Measurements from ENCODE around the gene GUF1.
A peak's percentile ranks its signal among the peaks of the same experiment; 100 is the strongest.

Gene GUF1, protein sequence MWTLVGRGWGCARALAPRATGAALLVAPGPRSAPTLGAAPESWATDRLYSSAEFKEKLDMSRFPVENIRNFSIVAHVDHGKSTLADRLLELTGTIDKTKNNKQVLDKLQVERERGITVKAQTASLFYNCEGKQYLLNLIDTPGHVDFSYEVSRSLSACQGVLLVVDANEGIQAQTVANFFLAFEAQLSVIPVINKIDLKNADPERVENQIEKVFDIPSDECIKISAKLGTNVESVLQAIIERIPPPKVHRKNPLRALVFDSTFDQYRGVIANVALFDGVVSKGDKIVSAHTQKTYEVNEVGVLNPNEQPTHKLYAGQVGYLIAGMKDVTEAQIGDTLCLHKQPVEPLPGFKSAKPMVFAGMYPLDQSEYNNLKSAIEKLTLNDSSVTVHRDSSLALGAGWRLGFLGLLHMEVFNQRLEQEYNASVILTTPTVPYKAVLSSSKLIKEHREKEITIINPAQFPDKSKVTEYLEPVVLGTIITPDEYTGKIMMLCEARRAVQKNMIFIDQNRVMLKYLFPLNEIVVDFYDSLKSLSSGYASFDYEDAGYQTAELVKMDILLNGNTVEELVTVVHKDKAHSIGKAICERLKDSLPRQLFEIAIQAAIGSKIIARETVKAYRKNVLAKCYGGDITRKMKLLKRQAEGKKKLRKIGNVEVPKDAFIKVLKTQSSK

GRCh38 chr4:44678094-44679041 lies at the start of gene GUF1:
Gene GUF1, plus strand, starts transcription at chr4:44678420. Its CDS starts 203 bp downstream, at chr4:44678623.
- peak; percentile 95 for DNase-seq

GRCh38 chr4:44629280-44629866 lies 48.8 kb upstream of the GUF1 start:
- peak; percentile 74 for DNase-seq

- DNase-seq = no peak
Measured at GRCh38 chr4:44632089-44632488, 46.1 kb upstream of the GUF1 start.

DNA sequence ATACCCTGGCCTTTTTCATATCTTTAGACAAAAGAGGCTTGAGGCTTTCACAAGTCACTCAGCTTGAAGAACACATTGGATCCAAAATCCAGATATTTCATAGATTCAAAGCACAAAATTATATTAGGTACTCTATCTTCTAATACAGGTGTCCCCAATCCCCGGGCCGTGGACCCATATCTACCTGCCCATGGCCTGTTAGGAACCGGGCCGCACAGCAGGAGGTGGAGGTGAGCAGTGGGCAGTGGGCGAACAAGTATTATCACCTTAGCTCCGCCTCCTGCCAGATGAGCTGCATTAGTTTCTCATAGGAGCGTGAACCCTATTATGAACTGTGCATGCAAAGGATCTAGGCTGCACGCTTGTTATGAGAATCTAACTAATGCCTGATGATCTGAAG lies 45.5 kb upstream of the GUF1 start:
- no peak for DNase-seq

- no peak for DNase-seq
Measured at GRCh38 chr4:44638091-44638490, 40.1 kb upstream of the GUF1 start.

DNA sequence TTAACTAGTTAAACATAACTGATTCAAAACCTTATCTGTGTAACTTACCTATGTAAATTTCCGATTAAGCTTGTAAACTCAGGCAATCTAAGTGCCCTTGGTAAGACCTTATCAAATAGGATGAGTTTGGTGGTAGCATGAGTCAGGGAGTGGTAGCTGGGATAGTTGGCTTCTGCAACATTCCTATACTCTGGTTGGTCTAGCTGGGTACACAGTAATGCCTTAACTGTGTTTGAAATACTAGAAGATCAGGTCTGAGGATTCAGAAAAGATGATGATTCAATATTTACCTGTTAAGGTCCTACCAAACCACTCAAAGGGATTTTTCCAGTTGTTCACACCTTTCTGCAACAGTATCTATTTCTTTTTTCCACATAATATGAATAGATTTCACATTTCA lies 32.1 kb upstream of the GUF1 start:
- DNase-seq = no peak

- no peak for DNase-seq
Measured at GRCh38 chr4:44651425-44651824, 26.8 kb upstream of the GUF1 start, which contains the start of gene YIPF7. Gene YIPF7, minus strand, starts transcription at chr4:44651625. Its CDS starts 1,525 bp downstream, at chr4:44650100.

- no peak for DNase-seq
Measured at GRCh38 chr4:44652002-44652401, 26.2 kb upstream of the GUF1 start.

GRCh38 chr4:44660396-44660795 lies 17.8 kb upstream of the GUF1 start:
- DNase-seq = no peak

GRCh38 chr4:44661940-44662622 lies 16.1 kb upstream of the GUF1 start:
- no peak for DNase-seq

DNA sequence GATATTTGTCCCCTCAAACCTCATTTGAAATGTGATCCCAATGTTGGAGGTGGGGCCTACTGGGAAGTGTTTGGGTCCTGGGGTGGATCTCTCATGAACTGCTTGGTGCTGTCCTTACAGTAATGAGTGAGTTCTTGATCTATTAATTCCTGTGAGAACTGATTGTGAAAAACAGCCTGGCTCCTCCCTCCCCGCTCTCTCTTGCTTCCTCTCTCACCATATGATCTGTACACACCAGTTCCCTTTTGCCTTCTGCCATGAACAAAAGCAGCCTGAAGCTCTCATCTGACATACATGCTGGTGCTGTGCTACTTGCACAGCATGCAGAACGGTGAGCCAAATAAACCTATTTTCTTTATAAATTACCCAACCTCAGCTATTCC lies 15.6 kb upstream of the GUF1 start:
- DNase-seq = no peak

DNA sequence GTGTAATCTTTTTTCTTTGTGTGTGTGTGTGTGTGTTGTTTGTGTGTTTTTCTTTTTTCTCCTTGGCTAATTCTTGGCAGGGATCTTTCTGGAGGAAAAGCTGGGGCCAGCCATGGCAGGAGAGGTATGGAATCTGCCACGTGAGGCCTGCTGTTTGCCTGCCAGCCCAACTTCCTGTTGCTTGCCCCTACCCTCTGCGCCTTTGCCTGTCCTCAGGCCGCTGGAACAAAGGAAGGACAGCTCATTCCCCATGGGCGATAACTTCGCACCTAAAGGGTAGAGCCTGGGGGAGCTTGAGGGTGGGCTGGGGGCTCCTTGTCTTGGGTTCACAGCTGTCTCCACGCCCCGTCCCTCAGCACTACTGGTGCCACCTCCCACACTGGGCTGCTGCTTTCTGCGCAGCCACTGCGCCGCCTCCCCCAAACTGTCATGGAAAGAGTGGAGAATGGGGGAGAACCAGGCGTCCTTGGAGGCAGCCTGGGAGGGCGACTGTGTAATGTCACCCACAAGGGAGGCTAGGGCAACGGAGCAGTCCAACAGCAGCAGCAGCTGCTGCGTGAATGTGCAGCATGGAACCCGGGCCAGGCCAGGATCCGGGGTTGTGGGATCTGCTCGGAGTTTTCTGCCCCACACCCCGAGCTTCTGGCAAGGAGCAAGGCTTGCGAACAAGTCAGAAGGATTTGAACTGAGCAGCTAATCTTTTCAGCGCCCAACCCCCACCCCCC lies 14.5 kb upstream of the GUF1 start:
- DNase-seq = no peak

GRCh38 chr4:44668526-44668925 lies 9.7 kb upstream of the GUF1 start:
- DNase-seq = no peak

DNA sequence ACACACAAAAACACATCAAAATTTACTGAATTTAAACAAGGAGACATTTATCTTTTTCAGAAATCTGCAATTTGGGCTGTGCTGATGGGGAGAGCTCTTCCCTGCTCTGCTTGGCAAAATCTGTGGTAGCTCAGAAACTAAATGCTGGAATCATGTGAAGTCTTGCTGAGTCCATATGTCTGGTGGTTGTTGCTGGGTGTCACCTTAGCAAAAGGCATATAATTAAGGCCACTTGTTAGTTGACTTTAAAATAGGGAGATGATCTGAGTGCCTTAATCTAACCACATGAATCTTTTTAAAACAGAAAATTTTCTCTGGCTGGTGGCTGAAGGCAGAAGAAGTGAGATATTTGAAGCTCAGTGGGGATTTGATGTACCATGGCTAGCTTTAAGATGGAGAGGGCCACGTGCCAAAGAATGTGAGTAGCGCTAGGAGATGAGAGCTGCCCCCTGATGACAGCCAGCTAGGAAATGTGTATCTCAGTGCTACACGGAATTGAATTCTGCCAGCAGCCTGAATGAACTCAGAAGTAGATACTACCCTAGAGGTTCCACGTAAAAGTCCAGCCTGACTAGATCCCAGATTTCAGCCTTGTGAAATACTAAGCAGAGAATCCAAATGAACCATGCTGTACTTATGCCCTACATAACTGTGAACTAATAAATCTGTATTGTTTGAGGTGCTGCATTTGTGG lies 7.6 kb upstream of the GUF1 start:
- no peak for DNase-seq

- DNase-seq = no peak
Measured at GRCh38 chr4:44671636-44672035, 6.6 kb upstream of the GUF1 start.

GRCh38 chr4:44674471-44674870 lies 3.7 kb upstream of the GUF1 start:
- peak; percentile 74 for DNase-seq

DNA sequence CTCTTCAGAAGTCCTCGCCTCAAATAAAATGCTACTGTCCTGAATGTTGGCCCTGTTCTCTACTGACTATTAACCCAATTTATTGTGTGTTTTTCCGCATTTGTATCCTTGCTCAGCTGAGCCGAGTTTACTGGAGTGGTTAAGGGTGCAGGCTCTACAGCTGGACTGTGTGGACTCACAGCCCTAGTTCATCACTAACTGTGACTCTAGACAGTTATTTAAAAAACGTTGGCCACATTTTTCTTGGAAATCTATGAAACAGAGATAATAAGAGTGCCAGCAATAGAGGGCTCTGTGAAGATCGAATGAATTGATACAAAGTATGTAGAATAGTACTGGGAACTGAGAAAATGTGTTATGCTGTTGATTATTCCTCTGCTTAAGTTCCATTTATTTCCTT lies 2.9 kb upstream of the GUF1 start:
- peak; percentile 90 for DNase-seq

DNA sequence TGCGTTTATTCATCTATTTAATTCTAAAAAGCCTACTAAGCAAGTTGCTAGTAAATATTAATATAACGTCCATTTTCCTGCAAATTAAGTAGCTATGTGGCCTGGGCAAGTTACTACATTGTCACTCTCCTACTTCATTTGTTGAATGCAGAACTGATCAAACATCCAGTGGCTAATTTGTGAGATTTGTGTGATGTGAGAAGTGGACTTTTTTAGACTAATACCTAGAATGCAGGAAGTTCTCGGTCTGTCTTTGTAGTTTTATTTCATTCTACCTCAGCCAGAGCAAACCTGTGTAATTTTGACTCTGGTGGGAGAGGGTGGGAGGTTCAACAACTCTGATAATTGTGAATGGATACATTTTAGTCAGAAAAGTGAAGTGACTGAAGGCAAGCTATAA lies 840 bp downstream of the GUF1 start:
- no peak for DNase-seq

DNA sequence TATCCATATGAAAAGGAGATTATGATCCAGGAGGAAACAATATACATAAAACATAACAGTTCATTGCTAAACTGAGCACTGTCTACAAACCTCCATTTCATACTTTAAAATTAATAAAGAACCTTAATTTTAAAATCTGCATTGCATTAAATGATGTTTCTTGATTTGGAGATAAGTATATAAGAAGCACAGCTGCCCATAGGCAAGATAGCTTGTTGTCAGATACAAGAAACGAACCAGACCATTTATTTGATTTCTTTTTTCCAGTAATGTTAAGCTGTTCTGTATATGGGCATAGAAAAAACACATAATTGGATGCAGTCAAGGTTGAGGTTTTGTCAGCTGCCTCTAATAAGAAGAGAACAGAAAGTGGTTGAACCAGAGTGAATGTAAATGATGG lies 6.4 kb downstream of the GUF1 start:
- DNase-seq = no peak

DNA sequence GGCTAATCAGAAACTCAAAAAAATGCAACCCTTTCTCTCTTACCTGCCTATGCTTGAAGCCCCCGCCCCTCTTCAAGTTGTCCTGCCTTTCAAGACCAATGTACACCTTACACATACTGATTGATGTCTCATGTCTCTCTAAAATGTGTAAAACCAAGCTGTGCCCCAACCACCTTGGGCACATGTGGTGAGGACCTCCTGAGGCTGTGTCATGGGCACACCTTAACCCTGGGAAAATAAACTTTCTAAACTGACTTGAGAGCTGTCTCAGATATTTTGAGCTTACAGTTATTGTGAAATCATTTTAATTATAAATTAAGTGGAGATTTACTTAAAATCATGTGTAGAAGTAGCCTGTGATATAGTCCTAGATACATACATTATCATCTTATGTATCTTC lies 22.2 kb downstream of the GUF1 start:
- DNase-seq = no peak

- no peak for DNase-seq
Measured at GRCh38 chr4:44701037-44701436, 22.8 kb downstream of the GUF1 start.

Measured in hematopoietic multipotent progenitor cell treated with erythropoietin and hydrocortisone succinate and interleukin-3 and kit ligand, for 8 days (in vitro differentiated cells).